GM21737 (cell line): Measurements from ENCODE around the gene DYRK1A.

Experiments
- ATAC-seq: cut with Tn5 transposase; IDR thresholded peaks from one replicate; pipeline ENCODE4 v1.9.1; 2021; ENCODE audit warnings: mild to moderate bottlenecking, moderate library complexity; ENCODE audit not compliant: unreplicated experiment

Gene DYRK1A

DNA sequence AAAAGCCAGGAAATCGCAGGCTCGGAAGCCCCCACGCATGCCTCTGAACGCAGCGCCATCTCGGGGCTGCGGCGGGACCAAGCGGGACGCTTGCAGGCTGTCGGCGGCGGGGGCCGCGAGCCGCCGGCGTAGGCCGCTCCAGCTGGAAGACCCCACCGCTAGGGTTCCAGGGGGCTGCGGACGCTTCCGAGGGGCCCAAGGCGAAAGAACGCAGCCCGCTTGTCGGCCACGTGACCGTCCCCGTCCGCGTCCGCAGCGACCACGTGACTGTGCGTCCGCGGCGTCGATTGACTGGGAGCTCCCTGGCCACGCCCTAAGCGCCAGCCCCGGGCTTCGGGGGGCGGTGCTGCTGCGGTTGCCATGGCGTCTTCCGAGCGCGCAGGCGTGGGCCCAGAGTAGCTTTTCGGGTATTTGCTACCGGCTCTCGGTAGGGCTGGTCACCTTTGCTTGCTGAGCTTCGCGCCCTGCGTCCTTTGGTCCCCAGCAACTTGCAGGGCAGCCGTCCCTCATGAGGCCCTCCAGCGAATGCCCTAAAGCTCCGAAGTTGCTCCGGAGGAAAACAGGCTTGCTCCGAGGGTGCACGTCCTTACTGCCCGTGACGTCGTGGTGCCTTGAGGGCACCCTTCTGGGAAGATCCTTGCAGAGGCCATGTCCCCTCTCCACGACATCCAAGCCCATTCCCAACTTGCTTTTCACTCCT is 197.2 kb downstream of the DYRK1A start:
- peak; percentile 89 for ATAC-seq

DNA sequence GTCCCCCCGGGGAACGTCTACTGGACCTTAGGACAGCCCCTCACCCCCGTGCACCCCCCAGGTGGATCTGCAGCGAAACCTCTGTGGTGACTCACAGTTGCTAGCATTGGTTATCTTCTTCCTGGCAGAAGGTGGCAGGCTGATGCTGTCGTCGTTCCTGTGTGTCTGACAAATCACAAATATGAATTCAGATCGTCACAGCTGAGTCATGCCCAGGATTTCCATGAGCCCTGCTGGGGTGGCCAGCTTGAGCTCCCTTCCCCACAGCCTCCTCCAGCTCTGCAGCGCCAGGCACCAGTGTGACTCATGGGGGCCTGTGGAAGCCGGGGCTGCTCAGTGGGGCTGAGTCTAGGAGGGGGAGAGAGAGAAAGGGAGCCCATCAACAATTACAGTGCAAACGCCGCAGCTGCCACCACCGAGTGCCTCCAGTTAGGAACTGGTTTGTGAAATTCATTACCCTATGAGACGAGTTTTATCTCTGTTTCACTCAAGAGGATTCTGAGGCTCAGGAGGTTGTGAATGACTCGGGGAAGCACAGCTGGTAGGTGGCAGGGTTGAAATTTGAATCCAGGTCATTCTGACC is 197.9 kb downstream of the DYRK1A start:
- peak; percentile 31 for ATAC-seq

DNA sequence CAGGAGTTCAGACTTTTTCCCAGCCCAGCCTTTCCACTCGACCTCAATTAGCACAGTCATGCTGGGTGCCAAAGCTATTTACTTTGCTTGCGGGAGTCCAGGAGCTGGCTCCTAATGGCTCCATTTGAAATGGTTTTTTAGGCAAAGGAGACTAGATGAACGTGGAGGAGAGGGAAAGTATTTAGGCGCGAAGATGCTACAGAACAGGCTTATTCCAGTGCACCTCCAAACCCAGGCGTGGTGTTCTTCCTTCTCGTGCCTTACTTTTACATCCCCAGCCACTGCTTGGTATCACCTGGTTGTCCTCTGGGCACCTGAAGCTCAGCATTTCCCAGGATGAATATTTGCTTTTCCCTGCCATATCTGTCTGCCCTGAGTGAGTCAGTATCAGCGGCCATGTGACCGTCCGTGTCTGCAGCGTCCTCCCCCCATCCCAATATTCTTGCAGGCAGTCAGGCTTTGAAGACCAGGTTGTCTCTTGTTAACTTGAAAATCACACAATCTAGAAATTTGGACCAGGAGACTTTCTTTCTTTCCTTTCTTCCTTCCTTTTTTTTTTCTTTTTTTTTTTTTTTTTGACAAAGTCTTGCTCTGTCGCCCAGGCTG is 198.5 kb downstream of the DYRK1A start:
- no peak for ATAC-seq

DNA sequence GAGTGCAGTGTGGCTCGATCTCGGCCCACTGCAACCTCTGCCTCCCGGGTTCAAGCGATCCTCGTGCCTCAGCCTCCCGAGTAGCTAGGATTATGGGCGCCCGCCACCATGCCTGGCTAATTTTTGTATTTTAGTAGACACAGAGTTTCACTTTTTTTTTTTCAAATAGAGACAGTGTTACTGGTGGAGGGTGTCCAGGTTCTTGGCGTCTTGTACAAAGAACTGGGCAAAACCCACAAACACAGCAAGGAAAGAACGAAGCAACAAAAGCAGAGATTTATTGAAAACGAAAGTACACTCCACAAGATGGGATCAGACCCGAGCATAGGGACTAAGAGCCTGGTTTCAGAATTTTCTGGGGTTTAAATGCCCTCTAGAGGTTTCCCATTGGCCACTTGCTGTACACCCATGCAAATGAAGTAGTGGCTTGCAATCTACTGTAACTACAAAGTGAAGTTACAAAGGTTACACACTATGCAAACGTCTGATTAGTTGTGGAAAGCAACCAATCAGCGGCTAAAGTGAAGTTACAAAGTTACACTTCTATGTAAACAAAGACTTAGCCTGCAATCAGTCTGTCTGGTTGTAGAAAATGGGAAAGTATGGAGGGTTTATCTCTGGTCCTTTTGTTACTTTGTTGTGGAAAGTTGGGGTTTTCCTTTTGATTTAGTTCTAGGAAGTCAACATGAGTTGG is 199.1 kb downstream of the DYRK1A start:
- ATAC-seq: no peak

DNA sequence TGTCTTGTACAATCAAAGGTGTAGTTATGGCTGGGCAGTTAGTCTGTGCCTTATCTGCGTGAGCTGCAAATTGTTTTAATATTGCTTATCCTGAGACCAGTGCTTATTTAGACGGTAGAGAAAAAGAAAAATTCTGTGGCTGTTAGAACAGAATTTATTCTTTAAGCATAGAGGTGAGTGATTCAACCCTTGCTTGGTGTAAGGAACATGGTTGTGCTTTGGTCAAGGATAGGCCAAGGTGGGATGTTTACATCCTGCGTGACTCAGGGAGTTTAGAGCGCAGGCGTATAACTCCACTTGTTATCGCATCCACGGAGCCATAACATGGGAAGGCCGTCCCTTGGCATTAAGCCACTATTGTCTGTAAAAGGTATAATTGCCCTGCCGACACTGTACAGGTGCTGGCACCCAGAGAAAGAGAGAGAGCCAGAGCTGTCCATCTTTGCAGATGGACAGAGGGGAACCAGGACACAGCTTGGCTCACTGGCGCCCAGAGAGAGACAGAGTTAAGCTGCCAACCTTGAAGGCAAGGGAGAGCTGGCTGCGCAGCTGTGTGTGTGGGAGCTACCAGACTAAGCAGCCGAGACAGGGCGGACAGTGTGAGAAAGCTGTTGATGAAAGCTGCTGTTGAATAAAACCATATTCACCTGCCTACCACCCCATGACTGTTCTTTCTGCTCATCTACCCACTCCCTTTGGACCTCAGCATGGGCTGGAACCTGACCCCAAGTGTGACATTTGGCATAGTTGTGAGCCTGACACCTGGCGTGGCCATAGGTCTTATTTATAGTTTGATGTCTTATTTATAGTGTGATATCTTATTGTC is 200.4 kb downstream of the DYRK1A start:
- no peak for ATAC-seq

DNA sequence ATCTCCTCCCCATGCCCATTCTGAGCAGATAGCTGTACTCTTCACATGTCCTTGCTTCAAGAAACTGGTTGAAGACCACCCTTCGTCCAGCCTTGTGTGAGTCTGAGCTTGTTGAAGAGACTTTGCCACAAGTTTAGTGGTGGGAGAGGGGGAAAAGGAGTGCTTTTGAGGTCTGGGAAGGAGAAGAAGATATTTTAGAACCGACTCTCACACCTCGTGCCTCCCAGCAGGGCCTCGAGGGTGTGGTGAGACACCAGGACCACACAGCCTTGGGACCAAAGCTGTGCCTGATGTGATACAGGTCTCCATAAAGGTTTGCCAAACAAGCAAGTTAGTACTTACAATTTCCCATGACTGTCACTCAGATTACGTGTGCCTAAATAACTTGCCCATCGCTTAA is 201.8 kb downstream of the DYRK1A start:
- no peak for ATAC-seq

DNA sequence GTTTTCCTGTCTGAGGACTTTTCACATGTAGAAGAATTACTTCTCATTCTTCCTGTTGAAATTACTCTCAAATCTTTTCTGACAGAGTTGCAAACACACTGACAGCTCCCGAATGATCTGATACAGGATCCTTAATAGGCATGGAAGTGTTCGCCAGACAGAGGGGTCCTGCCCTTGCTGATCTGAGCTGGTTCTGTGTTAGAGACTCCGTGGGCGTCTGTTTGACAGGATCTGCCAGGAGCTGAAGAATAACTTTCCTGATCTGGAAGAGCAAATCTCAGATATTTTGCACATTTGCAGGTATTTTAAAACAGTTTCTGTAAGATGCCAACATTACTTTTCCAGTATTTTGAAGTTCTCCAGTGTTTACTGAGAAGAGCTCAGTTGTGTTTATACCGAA is 202.3 kb downstream of the DYRK1A start:
- no peak for ATAC-seq

DNA sequence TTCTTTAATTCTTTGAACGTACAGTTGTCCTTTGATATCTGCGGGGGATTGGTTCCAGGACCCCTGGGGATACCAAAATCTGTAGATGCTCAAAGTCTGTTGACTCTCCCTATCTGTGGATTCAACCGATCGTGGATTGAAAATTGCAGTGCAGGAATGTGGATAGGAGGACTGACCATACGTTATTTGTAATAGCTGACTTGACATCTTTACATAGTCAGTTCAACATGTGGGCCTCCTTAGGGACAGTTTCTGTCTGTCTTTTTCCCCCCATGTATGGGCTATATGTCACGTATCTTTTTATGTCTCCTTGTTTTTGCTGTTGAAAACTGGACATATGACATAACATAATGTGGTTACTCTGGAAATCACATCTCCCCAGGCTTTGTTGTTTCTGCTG is 204.9 kb downstream of the DYRK1A start:
- ATAC-seq: no peak

DNA sequence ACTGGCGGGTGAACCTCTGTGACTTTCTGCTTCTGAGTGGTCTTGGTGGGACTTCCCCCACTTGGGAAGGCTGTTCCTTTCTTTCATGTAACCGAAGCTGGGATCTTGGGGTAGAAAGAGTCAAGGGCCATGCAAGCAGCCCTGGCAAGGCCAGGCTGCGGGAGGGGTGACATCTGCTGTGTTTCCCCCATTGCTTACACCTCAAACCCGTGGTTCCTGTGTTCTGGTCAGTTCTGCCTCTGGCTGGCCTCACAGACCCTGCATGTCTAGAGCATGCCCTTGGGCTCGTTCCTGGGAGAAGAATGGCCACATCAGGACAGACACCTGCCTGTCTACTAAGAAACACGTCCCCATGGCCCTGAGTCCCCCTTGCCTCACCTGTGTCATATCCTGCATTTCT is 207.7 kb downstream of the DYRK1A start:
- no peak for ATAC-seq

DNA sequence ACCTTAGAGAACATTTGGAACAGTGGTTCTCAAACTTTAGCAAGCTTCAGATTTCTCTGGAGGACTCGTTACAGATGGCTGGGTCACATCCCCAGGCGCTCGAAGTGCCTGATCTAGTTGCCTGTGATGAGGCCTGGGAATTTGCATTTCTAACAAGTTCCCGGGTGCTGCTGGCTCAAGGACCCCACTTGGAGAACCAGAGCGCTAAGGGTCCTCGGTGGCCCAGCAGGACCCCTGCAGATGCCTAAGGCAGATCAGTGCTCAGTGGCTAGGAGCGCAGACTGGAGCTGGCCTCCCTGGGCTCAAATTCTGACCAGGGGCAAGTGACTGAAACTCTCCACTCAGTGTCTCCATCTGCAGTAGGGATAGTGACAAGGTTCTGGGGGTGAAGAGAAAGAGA is 208.2 kb downstream of the DYRK1A start:
- ATAC-seq: no peak

DNA sequence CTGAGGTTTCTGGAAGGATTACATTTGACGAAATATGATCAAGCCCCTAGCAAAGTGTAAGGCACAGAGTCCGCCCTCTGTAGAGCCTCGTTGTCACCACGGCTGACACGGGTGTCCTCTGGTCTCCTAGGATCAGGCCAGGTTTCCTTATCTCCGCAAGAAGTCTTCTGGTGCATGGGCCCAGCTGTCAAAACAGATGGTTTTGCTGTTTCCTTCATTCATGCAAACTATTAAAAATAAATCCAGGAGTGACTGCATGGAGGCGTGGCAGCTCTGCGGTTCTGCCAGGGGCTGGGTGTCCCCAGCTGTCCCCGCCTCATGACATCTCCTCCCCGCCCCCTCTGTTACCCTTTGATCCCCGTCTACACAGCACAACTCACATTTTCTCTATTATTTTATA is 209.0 kb downstream of the DYRK1A start:
- no peak for ATAC-seq
